Measurements from ENCODE around the gene ATP9A.

Gene ATP9A

DNA sequence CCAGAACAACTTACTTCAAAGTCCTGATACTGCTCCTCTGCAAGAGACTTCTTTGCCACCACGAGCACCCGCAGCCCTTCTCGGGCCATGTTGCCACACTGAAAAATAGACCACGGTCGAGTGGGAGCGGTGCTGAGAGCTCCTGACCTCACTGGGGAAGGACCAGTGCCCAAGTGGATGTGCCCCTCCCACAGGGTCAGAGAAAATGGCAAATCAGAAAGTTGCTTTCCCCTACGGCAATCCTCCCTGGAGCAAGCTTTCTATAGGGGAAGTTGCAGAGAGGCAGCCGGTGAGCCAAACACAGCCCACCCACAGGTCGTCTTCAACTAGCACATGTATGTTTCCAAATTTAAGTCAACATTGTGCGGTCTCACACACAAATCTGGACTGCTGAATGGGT lies 140.6 kb downstream of the ATP9A start:
- no peak overlapping the region for H3K9ac ChIP-seq (ENCODE audit: low read length in 2 of 2)
- H3K36me3 ChIP-seq (ENCODE audit: control insufficient read depth in 2 of 2, insufficient read depth in 2 of 2, low read length in 2 of 2): peaks cover 5 to 14% of the 10 kb centered on the region in 2 donors
- H3K27me3 ChIP-seq (ENCODE audit: control insufficient read depth in 1 of 2, insufficient read depth in 2 of 2, low read length in 2 of 2): no peaks in the 10 kb centered on the region

DNA sequence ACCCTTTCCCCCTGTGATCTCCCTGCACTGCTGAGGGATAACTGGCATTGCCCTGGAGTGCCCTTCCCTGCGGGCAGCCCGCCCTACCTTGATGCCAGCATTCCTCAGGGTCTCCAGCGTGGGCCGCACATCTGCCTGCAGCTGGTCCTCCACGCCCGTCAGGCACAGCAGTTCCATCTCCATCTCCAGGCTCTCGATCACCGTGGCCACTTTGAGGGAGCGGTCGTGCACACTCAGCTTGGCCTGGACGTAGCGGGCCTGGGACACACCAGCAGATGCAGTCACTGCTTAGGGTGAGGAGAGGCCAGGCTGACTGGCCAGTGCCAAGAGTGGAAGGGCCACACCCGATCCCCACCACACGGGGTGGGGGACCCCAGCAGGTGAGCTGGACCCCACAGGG lies 143.1 kb downstream of the ATP9A start:
- no peak overlapping the region for H3K9ac ChIP-seq (ENCODE audit: low read length in 2 of 2)
- peaks cover 7 to 20% of the 10 kb centered on the region in 2 donors for H3K36me3 ChIP-seq (ENCODE audit: control insufficient read depth in 2 of 2, insufficient read depth in 2 of 2, low read length in 2 of 2)
- no peak overlapping the region for H3K4me3 ChIP-seq (ENCODE audit: low read length in 2 of 2)
- H3K27ac ChIP-seq (ENCODE audit: low read length): no peak overlapping the region
- no peaks in the 10 kb centered on the region for H3K4me1 ChIP-seq (ENCODE audit: control insufficient read depth, insufficient read depth, low read length)
- no peaks in the 10 kb centered on the region for H3K9me3 ChIP-seq (ENCODE audit: control insufficient read depth in 2 of 2, low read length in 2 of 2)
- no peaks in the 10 kb centered on the region for H3K27me3 ChIP-seq (ENCODE audit: control insufficient read depth in 1 of 2, insufficient read depth in 2 of 2, low read length in 2 of 2)

More for the DNA sequence above, 140.6 kb downstream of the ATP9A start:
- Histone ChIP-seq H3K4me3 (ENCODE audit: low read length in 2 of 2) (no peak overlapping the region), H3K9me3 (ENCODE audit: control insufficient read depth in 2 of 2, low read length in 2 of 2) (no peaks in the 10 kb centered on the region), H3K27ac (ENCODE audit: low read length) (no peak overlapping the region), H3K4me1 (ENCODE audit: control insufficient read depth, insufficient read depth, low read length) (peaks cover 3% of the 10 kb centered on the region)

DNA sequence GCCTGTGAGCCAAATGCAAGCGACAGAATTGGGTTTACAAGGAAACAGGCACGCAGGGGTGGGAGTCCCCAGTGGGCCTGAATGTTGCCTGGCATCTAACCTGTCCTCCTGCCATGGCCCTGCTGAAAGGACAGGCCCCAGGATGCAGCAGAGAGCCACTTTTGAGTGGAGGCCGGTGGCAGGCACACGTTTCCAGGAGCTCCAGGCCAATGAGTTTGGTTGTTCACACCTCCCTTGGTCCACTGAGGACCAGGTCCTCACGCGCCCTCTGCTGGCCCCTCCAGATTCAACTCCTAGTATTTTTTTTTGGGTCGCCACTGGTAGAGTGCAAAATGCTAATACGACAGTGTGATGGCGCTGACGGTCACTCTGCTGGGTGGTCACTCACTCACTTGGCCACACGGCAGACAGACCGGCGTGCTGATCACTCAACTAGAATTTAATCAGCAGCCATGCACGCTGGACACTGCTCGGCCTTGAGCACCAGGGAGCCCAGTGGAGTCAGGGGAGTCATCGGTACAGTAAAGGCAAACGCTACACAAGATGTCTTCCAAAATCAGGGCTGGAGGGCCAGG lies 143.9 kb downstream of the ATP9A start:
- H3K4me3 ChIP-seq (ENCODE audit: low read length in 2 of 2): no peak overlapping the region
- H3K4me1 ChIP-seq (ENCODE audit: control insufficient read depth, insufficient read depth, low read length): no peaks in the 10 kb centered on the region
- H3K9me3 ChIP-seq (ENCODE audit: control insufficient read depth in 2 of 2, low read length in 2 of 2): no peaks in the 10 kb centered on the region
- no peaks in the 10 kb centered on the region for H3K27me3 ChIP-seq (ENCODE audit: control insufficient read depth in 1 of 2, insufficient read depth in 2 of 2, low read length in 2 of 2)
- peaks cover 7 to 20% of the 10 kb centered on the region in 2 donors for H3K36me3 ChIP-seq (ENCODE audit: control insufficient read depth in 2 of 2, insufficient read depth in 2 of 2, low read length in 2 of 2)
- H3K27ac ChIP-seq (ENCODE audit: low read length): no peak overlapping the region
- H3K9ac ChIP-seq (ENCODE audit: low read length in 2 of 2): no peak overlapping the region

- Histone ChIP-seq H3K27ac (ENCODE audit: low read length) (no peak overlapping the region), H3K36me3 (ENCODE audit: control insufficient read depth in 2 of 2, insufficient read depth in 2 of 2, low read length in 2 of 2) (peaks cover 13 to 23% of the 10 kb centered on the region in 2 donors), H3K4me3 (ENCODE audit: low read length in 2 of 2) (no peak overlapping the region), H3K9me3 (ENCODE audit: control insufficient read depth in 2 of 2, low read length in 2 of 2) (no peaks in the 10 kb centered on the region), H3K27me3 (ENCODE audit: control insufficient read depth in 1 of 2, insufficient read depth in 2 of 2, low read length in 2 of 2) (no peaks in the 10 kb centered on the region), H3K4me1 (ENCODE audit: control insufficient read depth, insufficient read depth, low read length) (no peaks in the 10 kb centered on the region), H3K9ac (ENCODE audit: low read length in 2 of 2) (no peak overlapping the region)
Measured at GRCh38 chr20:51623255-51623654, 144.9 kb downstream of the ATP9A start.

DNA sequence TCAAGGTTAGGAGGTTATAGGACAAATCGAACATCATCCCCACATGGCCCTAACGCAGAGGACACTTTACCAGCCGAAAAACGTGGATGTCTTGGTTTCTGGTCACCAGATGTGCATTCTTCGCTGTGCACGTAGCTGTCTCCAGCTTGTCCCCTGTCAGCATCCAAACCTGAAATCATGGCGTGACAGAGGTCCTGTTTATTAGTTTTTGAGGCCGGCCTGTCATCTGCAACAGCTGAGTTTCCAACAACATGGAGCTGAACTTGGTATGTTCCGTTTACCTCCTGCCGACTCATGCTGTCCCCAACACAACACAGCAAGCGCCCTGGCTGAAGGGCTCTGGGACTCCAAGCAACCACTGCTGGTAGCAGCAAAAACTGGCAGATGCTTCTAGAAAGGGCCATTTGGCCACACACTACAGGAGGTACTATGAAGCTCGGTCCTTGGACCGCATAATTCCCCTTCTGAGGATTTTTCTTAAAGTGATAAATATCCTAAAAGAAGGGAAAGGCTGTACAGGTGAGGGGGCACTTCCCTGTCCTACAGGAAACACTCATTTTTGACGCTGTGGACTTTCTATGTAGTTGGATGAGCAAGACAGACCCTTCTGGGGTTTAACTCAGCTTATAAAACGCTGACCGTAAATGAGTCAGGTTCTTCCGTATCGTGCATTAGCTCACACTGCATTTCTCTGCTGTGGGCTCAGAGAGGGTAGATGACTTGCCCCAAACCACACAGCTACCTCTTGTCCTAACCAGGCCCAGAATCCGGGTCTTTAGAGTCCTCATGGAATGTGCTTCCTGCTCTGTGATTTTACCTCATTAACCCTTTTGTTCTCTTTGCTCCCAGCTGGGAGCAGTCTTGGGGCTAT lies 146.0 kb downstream of the ATP9A start:
- Histone ChIP-seq H3K4me1 (ENCODE audit: control insufficient read depth, insufficient read depth, low read length) (no peaks in the 10 kb centered on the region), H3K9ac (ENCODE audit: low read length in 2 of 2) (no peak overlapping the region), H3K4me3 (ENCODE audit: low read length in 2 of 2) (no peak overlapping the region), H3K27ac (ENCODE audit: low read length) (no peak overlapping the region), H3K36me3 (ENCODE audit: control insufficient read depth in 2 of 2, insufficient read depth in 2 of 2, low read length in 2 of 2) (peaks cover 19 to 29% of the 10 kb centered on the region in 2 donors), H3K27me3 (ENCODE audit: control insufficient read depth in 1 of 2, insufficient read depth in 2 of 2, low read length in 2 of 2) (no peaks in the 10 kb centered on the region), H3K9me3 (ENCODE audit: control insufficient read depth in 2 of 2, low read length in 2 of 2) (no peaks in the 10 kb centered on the region)

DNA sequence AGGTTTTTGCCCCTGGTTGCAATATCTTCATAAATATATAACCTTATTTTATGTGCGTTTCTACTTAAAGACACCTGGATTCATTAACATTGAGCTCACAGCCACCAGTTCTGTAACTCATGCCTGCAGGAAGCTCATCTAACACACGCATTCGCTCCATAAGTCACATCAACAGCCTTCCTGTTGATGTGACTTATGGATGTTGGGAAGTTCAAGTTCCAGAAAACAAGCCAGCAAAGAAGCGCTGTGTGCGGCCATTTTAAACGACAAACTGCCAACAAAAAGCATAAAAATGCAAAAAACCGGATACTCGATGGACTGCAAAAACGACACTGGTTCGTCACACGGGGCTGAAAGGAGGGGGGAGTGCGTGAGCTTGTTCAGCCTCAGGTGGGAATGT lies 147.8 kb downstream of the ATP9A start:
- H3K9ac ChIP-seq (ENCODE audit: low read length in 2 of 2): no peak overlapping the region
- no peak overlapping the region for H3K4me3 ChIP-seq (ENCODE audit: low read length in 2 of 2)
- H3K36me3 ChIP-seq (ENCODE audit: control insufficient read depth in 2 of 2, insufficient read depth in 2 of 2, low read length in 2 of 2): peaks cover 20 to 26% of the 10 kb centered on the region in 2 donors
- H3K9me3 ChIP-seq (ENCODE audit: control insufficient read depth in 2 of 2, low read length in 2 of 2): no peaks in the 10 kb centered on the region
- no peaks in the 10 kb centered on the region for H3K27me3 ChIP-seq (ENCODE audit: control insufficient read depth in 1 of 2, insufficient read depth in 2 of 2, low read length in 2 of 2)
- no peak overlapping the region for H3K27ac ChIP-seq (ENCODE audit: low read length)
- no peaks in the 10 kb centered on the region for H3K4me1 ChIP-seq (ENCODE audit: control insufficient read depth, insufficient read depth, low read length)

- Histone ChIP-seq H3K27ac (ENCODE audit: low read length) (no peak overlapping the region), H3K4me3 (ENCODE audit: low read length in 2 of 2) (no peak overlapping the region), H3K4me1 (ENCODE audit: control insufficient read depth, insufficient read depth, low read length) (no peaks in the 10 kb centered on the region), H3K9me3 (ENCODE audit: control insufficient read depth in 2 of 2, low read length in 2 of 2) (no peaks in the 10 kb centered on the region), H3K36me3 (ENCODE audit: control insufficient read depth in 2 of 2, insufficient read depth in 2 of 2, low read length in 2 of 2) (peaks cover 20 to 30% of the 10 kb centered on the region in 2 donors), H3K9ac (ENCODE audit: low read length in 2 of 2) (no peak overlapping the region), H3K27me3 (ENCODE audit: control insufficient read depth in 1 of 2, insufficient read depth in 2 of 2, low read length in 2 of 2) (no peaks in the 10 kb centered on the region)
Measured at GRCh38 chr20:51616060-51616459, 152.1 kb downstream of the ATP9A start.

- H3K27ac ChIP-seq (ENCODE audit: low read length): no peak overlapping the region
- no peak overlapping the region for H3K9ac ChIP-seq (ENCODE audit: low read length in 2 of 2)
- H3K4me3 ChIP-seq (ENCODE audit: low read length in 2 of 2): no peak overlapping the region
- no peaks in the 10 kb centered on the region for H3K9me3 ChIP-seq (ENCODE audit: control insufficient read depth in 2 of 2, low read length in 2 of 2)
- H3K36me3 ChIP-seq (ENCODE audit: control insufficient read depth in 2 of 2, insufficient read depth in 2 of 2, low read length in 2 of 2): peaks cover 20 to 33% of the 10 kb centered on the region in 2 donors
- no peaks in the 10 kb centered on the region for H3K4me1 ChIP-seq (ENCODE audit: control insufficient read depth, insufficient read depth, low read length)
- H3K27me3 ChIP-seq (ENCODE audit: control insufficient read depth in 1 of 2, insufficient read depth in 2 of 2, low read length in 2 of 2): no peaks in the 10 kb centered on the region
Measured at GRCh38 chr20:51614687-51615086, 153.5 kb downstream of the ATP9A start.

DNA sequence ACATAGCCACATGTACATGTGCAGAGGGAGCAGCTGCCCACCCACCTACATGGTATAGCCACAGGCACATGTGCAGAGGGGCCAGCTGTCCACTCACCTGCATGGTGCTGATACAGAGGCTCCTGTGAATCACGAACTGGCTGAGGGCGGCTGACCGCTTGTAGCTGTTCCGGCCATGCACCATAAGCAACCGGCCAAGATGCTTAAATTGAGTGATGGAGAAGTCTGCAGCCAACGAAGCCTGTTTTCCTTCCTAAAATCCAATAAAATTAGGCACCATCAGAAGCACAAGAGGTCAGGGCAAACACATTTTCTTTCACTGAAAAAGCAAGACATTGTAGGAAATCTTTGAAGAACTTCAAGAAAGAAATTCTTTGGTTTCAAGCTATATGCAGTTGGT lies 154.6 kb downstream of the ATP9A start:
- no peaks in the 10 kb centered on the region for H3K9me3 ChIP-seq (ENCODE audit: control insufficient read depth in 2 of 2, low read length in 2 of 2)
- H3K4me1 ChIP-seq (ENCODE audit: control insufficient read depth, insufficient read depth, low read length): no peaks in the 10 kb centered on the region
- peaks cover 17 to 38% of the 10 kb centered on the region in 2 donors for H3K36me3 ChIP-seq (ENCODE audit: control insufficient read depth in 2 of 2, insufficient read depth in 2 of 2, low read length in 2 of 2)
- no peak overlapping the region for H3K9ac ChIP-seq (ENCODE audit: low read length in 2 of 2)
- no peak overlapping the region for H3K4me3 ChIP-seq (ENCODE audit: low read length in 2 of 2)
- H3K27ac ChIP-seq (ENCODE audit: low read length): no peak overlapping the region
- no peaks in the 10 kb centered on the region for H3K27me3 ChIP-seq (ENCODE audit: control insufficient read depth in 1 of 2, insufficient read depth in 2 of 2, low read length in 2 of 2)

DNA sequence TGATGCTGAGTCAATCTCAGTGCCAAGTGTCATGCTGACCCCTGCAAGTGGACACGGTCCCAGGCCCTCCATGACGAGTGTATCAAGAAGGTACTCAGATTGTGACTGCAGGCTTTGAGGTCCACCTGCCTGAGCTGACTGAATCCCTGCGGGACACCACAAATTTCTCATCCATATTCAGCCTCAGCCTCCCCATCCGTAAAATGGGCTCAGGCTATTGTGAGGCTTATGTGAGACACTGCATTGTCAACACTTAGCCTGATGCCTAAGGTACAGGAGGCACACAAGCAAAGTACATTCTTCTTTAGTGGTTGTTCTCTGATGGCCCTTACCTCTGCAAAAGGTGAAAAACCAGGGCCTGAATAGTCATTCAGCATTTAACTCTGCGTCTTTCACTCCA lies 155.3 kb downstream of the ATP9A start:
- Histone ChIP-seq H3K27ac (ENCODE audit: low read length) (no peak overlapping the region), H3K4me3 (ENCODE audit: low read length in 2 of 2) (no peak overlapping the region), H3K4me1 (ENCODE audit: control insufficient read depth, insufficient read depth, low read length) (no peaks in the 10 kb centered on the region), H3K9me3 (ENCODE audit: control insufficient read depth in 2 of 2, low read length in 2 of 2) (no peaks in the 10 kb centered on the region), H3K9ac (ENCODE audit: low read length in 2 of 2) (no peak overlapping the region), H3K27me3 (ENCODE audit: control insufficient read depth in 1 of 2, insufficient read depth in 2 of 2, low read length in 2 of 2) (no peaks in the 10 kb centered on the region), H3K36me3 (ENCODE audit: control insufficient read depth in 2 of 2, insufficient read depth in 2 of 2, low read length in 2 of 2) (peaks cover 19 to 38% of the 10 kb centered on the region in 2 donors)

GRCh38 chr20:51611625-51611890 lies 156.6 kb downstream of the ATP9A start:
- H3K27ac ChIP-seq (ENCODE audit: low read length): no peak overlapping the region
- H3K9ac ChIP-seq (ENCODE audit: low read length in 2 of 2): no peak overlapping the region
- H3K36me3 ChIP-seq (ENCODE audit: control insufficient read depth in 2 of 2, insufficient read depth in 2 of 2, low read length in 2 of 2): peaks cover 16 to 38% of the 10 kb centered on the region in 2 donors
- H3K4me3 ChIP-seq (ENCODE audit: low read length in 2 of 2): no peak overlapping the region
- no peaks in the 10 kb centered on the region for H3K4me1 ChIP-seq (ENCODE audit: control insufficient read depth, insufficient read depth, low read length)
- no peaks in the 10 kb centered on the region for H3K27me3 ChIP-seq (ENCODE audit: control insufficient read depth in 1 of 2, insufficient read depth in 2 of 2, low read length in 2 of 2)
- no peaks in the 10 kb centered on the region for H3K9me3 ChIP-seq (ENCODE audit: control insufficient read depth in 2 of 2, low read length in 2 of 2)

All from stomach smooth muscle (tissue), 2 donors.